NCI-H2227 treated with DMSO at 0.1 percent for 48 hours (cell line): ENCODE results near the gene WAS.

Source experiments
- DNase-seq: peaks from one replicate; lab custom pipeline; 2025; lab: John Stamatoyannopoulos, UW

Gene WAS

GRCh38 chrX:48711929-48712505 lies 28.4 kb downstream of the WAS start:
- no peak for DNase-seq

GRCh38 chrX:48713847-48714246 lies 30.2 kb downstream of the WAS start:
- no peak for DNase-seq

- no peak for DNase-seq
Observed at GRCh38 chrX:48714573-48714972, 31.0 kb downstream of the WAS start.

GRCh38 chrX:48715072-48715471 lies 31.5 kb downstream of the WAS start:
- DNase-seq, result no peak

GRCh38 chrX:48715876-48716502 lies 32.4 kb downstream of the WAS start:
- no peak for DNase-seq

- DNase-seq, result no peak
Observed at GRCh38 chrX:48719958-48720357, 36.4 kb downstream of the WAS start.

GRCh38 chrX:48720577-48721250 lies 37.1 kb downstream of the WAS start:
- DNase-seq, result no peak

GRCh38 chrX:48721916-48722315 lies 38.3 kb downstream of the WAS start:
- DNase-seq, result no peak

- DNase-seq, result no peak
Observed at GRCh38 chrX:48726596-48726995, 43.0 kb downstream of the WAS start.

- DNase-seq, result no peak
Observed at GRCh38 chrX:48728653-48729052, 45.1 kb downstream of the WAS start.

- no peak for DNase-seq
Observed at GRCh38 chrX:48736303-48736702, 52.7 kb downstream of the WAS start.

GRCh38 chrX:48736878-48737212 lies 53.2 kb downstream of the WAS start:
- no peak for DNase-seq

- DNase-seq, result peak; percentile 98
Observed at GRCh38 chrX:48737213-48737938, 53.8 kb downstream of the WAS start.

- peak; percentile 24 for DNase-seq
Observed at GRCh38 chrX:48737940-48738339, 54.3 kb downstream of the WAS start.
